ENCODE measurements around the gene TMX3. TPM values are rescaled to one million over a fixed set of nuclear protein-coding genes. Genes with fewer than 3 reads are reported as not detected.

Gene TMX3
- total RNA-seq: 114 and 127 TPM in 2 replicates

DNA sequence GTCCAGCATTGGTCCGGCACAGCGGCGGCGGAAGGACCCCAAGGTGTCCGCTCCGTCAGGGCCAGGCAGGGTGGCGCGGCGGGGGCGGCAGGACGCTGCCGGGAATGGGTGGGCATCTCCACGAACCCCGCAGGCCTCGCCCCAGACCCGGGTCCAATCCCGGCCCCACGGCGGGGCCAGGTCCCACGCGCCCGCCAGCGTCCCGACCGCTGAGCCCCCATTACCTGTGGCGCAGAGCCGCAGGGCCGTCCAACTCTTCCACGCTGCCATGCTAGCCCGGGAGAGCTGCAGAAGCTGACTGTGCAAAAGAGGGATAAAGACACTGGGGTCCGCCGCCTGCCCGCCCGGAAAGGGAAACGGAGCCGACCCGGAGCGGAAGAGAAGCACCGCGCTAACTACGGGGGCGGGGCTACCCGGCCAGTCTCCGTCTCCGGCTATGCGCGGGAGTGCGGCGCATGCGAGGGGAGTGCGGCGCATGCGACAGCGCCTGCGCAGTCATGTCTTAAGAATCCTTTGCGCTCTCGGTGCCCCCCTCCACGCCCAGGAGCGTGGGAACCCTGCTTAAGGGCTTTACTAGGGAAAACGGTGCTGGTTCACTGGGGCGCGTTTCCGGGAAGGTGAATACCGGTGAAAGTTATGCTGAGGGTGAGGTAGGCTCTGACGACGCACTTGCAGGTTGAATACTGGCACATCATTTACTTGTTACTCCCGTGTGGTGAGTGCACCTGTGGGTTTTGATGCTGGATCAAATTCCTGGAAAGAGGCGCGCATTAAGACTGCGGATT lies at the start of gene TMX3:
Gene TMX3, minus strand, starts transcription at position 397 of the 785 bp plus-strand sequence. Its CDS starts 127 bp downstream, at position 270.

Other genes with a start within 250 kb of the TMX3 start
- 3.0 and 9.1 TPM in 2 replicates for gene CCDC102B, start 83.0 kb upstream of the TMX3 start, total RNA-seq